OCI-LY1 (cell line): Measurements from ENCODE around the gene RCVRN.

ENCODE experiments used
- H2AFZ ChIP-seq: fragments of 200-600 bp; sonication (generic), shearing (Covaris generic); 2 replicates; pipeline ENCODE4 v1.6.0; 2014; ENCODE audit warnings: antibody characterized with exemption, mild to moderate bottlenecking, low read length
- H3F3A ChIP-seq: fragments of 200-600 bp; sonication (generic), shearing (Covaris generic); 2 replicates; pipeline ENCODE4 v1.6.0; 2014; ENCODE audit warnings: mild to moderate bottlenecking, antibody characterized with exemption, low read length, moderate library complexity; ENCODE audit not compliant: insufficient read depth
- H3K27ac ChIP-seq: fragments of 200-600 bp; sonication (generic); 2 replicates; pipeline ENCODE4 v1.5.1; 2014; ENCODE audit warnings: low read length, mixed run types, mild to moderate bottlenecking, low read depth; ENCODE audit not compliant: poor library complexity, severe bottlenecking
- H3K27me3 ChIP-seq: fragments of 200-600 bp; sonication (generic); 2 replicates; pipeline ENCODE4 v1.6.0; 2014; ENCODE audit warnings: antibody characterized with exemption, mild to moderate bottlenecking, low read length, moderate library complexity; ENCODE audit not compliant: insufficient read depth
- H3K36me3 ChIP-seq: fragments of 200-600 bp; sonication (generic); 2 replicates; pipeline ENCODE4 v1.6.1; 2014; ENCODE audit warnings: mild to moderate bottlenecking, antibody characterized with exemption, low read length, moderate library complexity, mixed read lengths; ENCODE audit not compliant: insufficient read depth
- H3K4me1 ChIP-seq: fragments of 200-600 bp; sonication (generic); 2 replicates; pipeline ENCODE4 v1.5.1; 2014; ENCODE audit warnings: mild to moderate bottlenecking, low read length, moderate library complexity; ENCODE audit not compliant: insufficient read depth, severe bottlenecking
- H3K4me2 ChIP-seq: fragments of 200-600 bp; sonication (generic), shearing (Covaris generic); 2 replicates; pipeline ENCODE4 v1.6.1; 2014; ENCODE audit warnings: low read length
- H3K4me3 ChIP-seq: fragments of 200-600 bp; sonication (generic); 2 replicates; pipeline ENCODE4 v1.5.1; 2014; ENCODE audit warnings: low read length, low read depth, mild to moderate bottlenecking, mixed read lengths; ENCODE audit not compliant: poor library complexity, severe bottlenecking
- H3K79me2 ChIP-seq: fragments of 200-600 bp; shearing (Covaris generic); 2 replicates; pipeline ENCODE4 v1.6.1; 2016; ENCODE audit warnings: mixed run types, low read length, mixed read lengths; ENCODE audit not compliant: insufficient read depth
- H3K9ac ChIP-seq: fragments of 200-600 bp; sonication (generic), shearing (Covaris generic); 2 replicates; pipeline ENCODE4 v1.6.1; 2014; ENCODE audit warnings: mild to moderate bottlenecking, low read length, mixed read lengths
- H3K9me2 ChIP-seq: fragments of 200-600 bp; sonication (generic), shearing (Covaris generic); 2 replicates; pipeline ENCODE4 v1.6.1; 2014; ENCODE audit warnings: low read depth, mild to moderate bottlenecking, low read length, mixed read lengths
- H3K9me3 ChIP-seq: fragments of 200-600 bp; shearing (Covaris generic); 2 replicates; pipeline ENCODE4 v1.6.1; 2014; ENCODE audit warnings: low read length, mixed read lengths
- H4K20me1 ChIP-seq: fragments of 200-600 bp; sonication (generic), shearing (Covaris generic); 2 replicates; pipeline ENCODE4 v1.6.0; 2016; ENCODE audit warnings: mild to moderate bottlenecking, low read length; ENCODE audit not compliant: insufficient read depth
- EZH2 ChIP-seq: fragments of 200-600 bp; sonication (generic), shearing (Covaris generic); IDR thresholded peaks from 2 replicates; pipeline ENCODE4 v1.8.0; 2017; ENCODE audit warnings: borderline replicate concordance, mixed run types, mild to moderate bottlenecking, antibody characterized with exemption, low read length, moderate library complexity, mixed read lengths
- TF ChIP-seq, protein P1 (sequence below): fragments of 200-600 bp; sonication (generic), shearing (Covaris generic); IDR thresholded peaks from 2 replicates; pipeline ENCODE4 v1.5.1; 2017; ENCODE audit warnings: mild to moderate bottlenecking, antibody characterized with exemption, low read length, moderate library complexity, mixed read lengths

RCVRN gene

DNA sequence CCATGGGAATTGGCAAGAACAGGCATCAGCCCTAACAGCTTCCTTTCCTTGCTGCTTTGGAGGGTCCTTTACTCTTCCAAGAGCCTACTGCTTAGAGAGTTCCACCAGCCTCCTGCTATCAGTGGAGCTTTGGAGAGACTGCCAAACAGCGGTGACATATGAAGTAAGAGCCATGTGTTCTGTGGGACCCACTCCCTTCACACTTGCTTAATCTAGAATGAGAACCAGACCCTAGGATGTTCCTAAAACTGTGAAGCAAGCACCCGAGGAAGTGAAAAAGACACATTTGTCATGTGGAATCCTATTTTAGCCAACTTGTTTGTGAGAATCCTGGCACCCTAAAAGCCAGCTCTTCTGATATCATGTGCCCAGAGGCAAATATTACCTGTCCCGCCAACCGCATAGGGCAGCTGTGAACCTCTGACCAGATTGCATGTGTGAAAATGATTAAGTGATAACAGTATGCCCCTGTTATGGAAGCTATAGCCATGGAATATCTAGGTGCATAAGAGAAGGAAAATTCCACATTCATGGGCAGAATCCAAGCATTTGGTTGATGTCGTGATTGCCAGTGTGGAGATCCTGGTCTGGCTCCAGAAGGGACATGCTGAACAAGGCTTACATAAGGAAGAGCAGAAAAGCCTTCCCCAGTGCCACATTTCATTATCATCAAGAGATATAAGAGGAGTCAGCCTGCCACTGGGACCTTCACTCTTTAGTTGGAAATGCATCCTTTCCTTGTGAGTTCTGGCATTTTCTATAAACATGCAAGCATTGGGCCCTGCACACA, 18.7 kb downstream of the RCVRN start:
- no peaks in the 10 kb centered on the region for H3K79me2 ChIP-seq
- H3K27me3 ChIP-seq: no peaks in the 10 kb centered on the region
- peaks cover 3% of the 10 kb centered on the region; the same call in 1 of the 2 replicates for H3K9me3 ChIP-seq
- H3K4me2 ChIP-seq: no peak overlapping the region
- H3K4me1 ChIP-seq: no peaks in the 10 kb centered on the region
- no peak overlapping the region for H3K4me3 ChIP-seq
- H3F3A ChIP-seq: no peaks in the 10 kb centered on the region
- H3K9me2 ChIP-seq: no peaks in the 10 kb centered on the region
- H3K36me3 ChIP-seq: no peaks in the 10 kb centered on the region
- no peak overlapping the region for H3K27ac ChIP-seq
- H2AFZ ChIP-seq: no peak overlapping the region
- H3K9ac ChIP-seq: no peak overlapping the region
- no peaks in the 10 kb centered on the region for H4K20me1 ChIP-seq
- no peak for TF ChIP-seq EZH2
- TF ChIP-seq, protein P1, sequence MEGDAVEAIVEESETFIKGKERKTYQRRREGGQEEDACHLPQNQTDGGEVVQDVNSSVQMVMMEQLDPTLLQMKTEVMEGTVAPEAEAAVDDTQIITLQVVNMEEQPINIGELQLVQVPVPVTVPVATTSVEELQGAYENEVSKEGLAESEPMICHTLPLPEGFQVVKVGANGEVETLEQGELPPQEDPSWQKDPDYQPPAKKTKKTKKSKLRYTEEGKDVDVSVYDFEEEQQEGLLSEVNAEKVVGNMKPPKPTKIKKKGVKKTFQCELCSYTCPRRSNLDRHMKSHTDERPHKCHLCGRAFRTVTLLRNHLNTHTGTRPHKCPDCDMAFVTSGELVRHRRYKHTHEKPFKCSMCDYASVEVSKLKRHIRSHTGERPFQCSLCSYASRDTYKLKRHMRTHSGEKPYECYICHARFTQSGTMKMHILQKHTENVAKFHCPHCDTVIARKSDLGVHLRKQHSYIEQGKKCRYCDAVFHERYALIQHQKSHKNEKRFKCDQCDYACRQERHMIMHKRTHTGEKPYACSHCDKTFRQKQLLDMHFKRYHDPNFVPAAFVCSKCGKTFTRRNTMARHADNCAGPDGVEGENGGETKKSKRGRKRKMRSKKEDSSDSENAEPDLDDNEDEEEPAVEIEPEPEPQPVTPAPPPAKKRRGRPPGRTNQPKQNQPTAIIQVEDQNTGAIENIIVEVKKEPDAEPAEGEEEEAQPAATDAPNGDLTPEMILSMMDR: no peak

DNA sequence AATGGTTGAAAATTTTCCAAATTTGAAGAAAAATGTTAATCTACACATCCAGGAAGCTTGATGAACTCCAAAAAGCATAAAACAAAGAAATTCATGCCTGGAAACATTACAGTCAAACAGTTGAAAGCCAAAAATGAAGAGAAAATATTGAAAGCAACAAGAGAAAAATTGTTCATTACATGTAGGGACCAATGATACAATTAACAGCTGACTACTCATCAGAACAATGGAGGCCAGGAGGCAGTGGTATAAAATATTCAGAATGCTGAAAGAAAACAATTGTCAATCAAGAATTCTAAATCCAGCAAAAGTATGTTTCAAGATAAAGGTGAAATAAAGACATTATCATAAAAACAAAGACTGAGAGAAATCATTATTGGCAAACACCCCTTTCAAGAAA, 21.6 kb downstream of the RCVRN start:
- Histone ChIP-seq H3K79me2 (no peaks in the 10 kb centered on the region), H2AFZ (no peak overlapping the region), H3K4me2 (no peak overlapping the region), H3K9ac (no peak overlapping the region), H3K9me3 (peaks cover 3% of the 10 kb centered on the region; the same call in 1 of the 2 replicates), H4K20me1 (no peaks in the 10 kb centered on the region), H3K27ac (no peak overlapping the region), H3K27me3 (no peaks in the 10 kb centered on the region), H3K4me1 (no peaks in the 10 kb centered on the region), H3F3A (no peaks in the 10 kb centered on the region), H3K9me2 (no peaks in the 10 kb centered on the region), H3K4me3 (no peak overlapping the region), H3K36me3 (no peaks in the 10 kb centered on the region)
- TF ChIP-seq EZH2: no peak
- TF ChIP-seq, protein P1: no peak

DNA sequence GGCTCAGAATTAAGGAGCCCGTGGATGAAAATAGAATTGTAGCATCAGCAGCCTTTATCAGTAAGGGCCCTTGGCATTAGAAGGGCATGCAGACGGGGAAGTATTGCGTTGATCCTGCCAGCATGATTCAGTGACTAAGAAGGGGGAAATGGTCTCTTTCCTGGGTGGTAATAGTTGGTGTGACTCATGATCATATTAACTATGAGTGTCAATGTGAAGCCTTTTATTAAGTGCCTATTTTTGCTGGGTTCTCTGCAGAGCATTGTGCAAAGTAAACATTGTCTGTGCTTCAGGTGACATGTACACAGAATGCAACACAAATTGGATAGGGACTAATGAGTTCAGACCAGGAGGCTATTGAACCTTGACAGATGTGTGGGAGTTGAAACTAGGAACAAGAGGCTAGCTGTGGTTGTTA, 24.5 kb downstream of the RCVRN start:
- no peaks in the 10 kb centered on the region for H3K79me2 ChIP-seq
- H2AFZ ChIP-seq: no peak overlapping the region
- H3F3A ChIP-seq: no peaks in the 10 kb centered on the region
- TF ChIP-seq, protein P1: no peak
- TF ChIP-seq EZH2: no peak
- H3K9me3 ChIP-seq: peaks cover 3% of the 10 kb centered on the region; the same call in 1 of the 2 replicates
- no peaks in the 10 kb centered on the region for H3K4me1 ChIP-seq
- no peaks in the 10 kb centered on the region for H4K20me1 ChIP-seq
- no peaks in the 10 kb centered on the region for H3K36me3 ChIP-seq
- no peak overlapping the region for H3K4me2 ChIP-seq
- no peak overlapping the region for H3K27ac ChIP-seq
- no peaks in the 10 kb centered on the region for H3K9me2 ChIP-seq
- H3K27me3 ChIP-seq: no peaks in the 10 kb centered on the region
- H3K4me3 ChIP-seq: no peak overlapping the region
- H3K9ac ChIP-seq: no peak overlapping the region
